ENCODE data around the gene IL31.

Gene IL31

GRCh38 chr12:122200541-122201175, 26.6 kb upstream of the IL31 start:
- H3K79me2 ChIP-seq (ENCODE audit: insufficient read depth, low read length), result no peaks in the 10 kb centered on the region
- no peak overlapping the region for H2AFZ ChIP-seq (ENCODE audit: low read depth, low read length)
- no peak overlapping the region for H3K27ac ChIP-seq (ENCODE audit: low read length)
- TF ChIP-seq EZH2 (IDR thresholded peaks at IDR 0.05; ENCODE audit: borderline replicate concordance, low read depth, low read length, severe bottlenecking) (no peak), CTCF (IDR thresholded peaks at IDR 0.05; ENCODE audit: borderline replicate concordance, extremely low read depth, low read length, poor library complexity, severe bottlenecking) (peak; percentile 12)
- no peak overlapping the region for H3K9ac ChIP-seq (ENCODE audit: low read depth, low read length)
- H3K36me3 ChIP-seq (ENCODE audit: insufficient read depth, low read length), result no peaks in the 10 kb centered on the region
- H3K9me3 ChIP-seq (ENCODE audit: insufficient read depth, low read length, severe bottlenecking), result no peaks in the 10 kb centered on the region
- H3K4me2 ChIP-seq (ENCODE audit: insufficient read depth, low read length), result no peak overlapping the region
- H3K4me1 ChIP-seq (ENCODE audit: insufficient read depth, low read length), result no peaks in the 10 kb centered on the region
- ATAC-seq (ENCODE audit: insufficient read depth, low read depth) (0 out of 3 replicates have a peak, but pooled peaks have one; percentile 20), DNase-seq (no peak)
- H3K27me3 ChIP-seq (ENCODE audit: insufficient read depth, low read length, poor library complexity), result peaks cover 3% of the 10 kb centered on the region
- peaks cover 4% of the 10 kb centered on the region; the same call in 1 of the 2 replicates for H4K20me1 ChIP-seq (ENCODE audit: insufficient read depth, low read length)
- H3K4me3 ChIP-seq (ENCODE audit: low read depth in 1 of 2, low read length in 2 of 2), result no peak overlapping the region

- no peak overlapping the region for H3K4me3 ChIP-seq (ENCODE audit: low read depth in 1 of 2, low read length in 2 of 2)
- H3K79me2 ChIP-seq (ENCODE audit: insufficient read depth, low read length), result no peaks in the 10 kb centered on the region
- no peaks in the 10 kb centered on the region for H3K36me3 ChIP-seq (ENCODE audit: insufficient read depth, low read length)
- no peaks in the 10 kb centered on the region for H3K4me1 ChIP-seq (ENCODE audit: insufficient read depth, low read length)
- no peak for ATAC-seq (ENCODE audit: insufficient read depth, low read depth)
- no peak overlapping the region for H2AFZ ChIP-seq (ENCODE audit: low read depth, low read length)
- H4K20me1 ChIP-seq (ENCODE audit: insufficient read depth, low read length), result no peaks in the 10 kb centered on the region
- H3K27ac ChIP-seq (ENCODE audit: low read length), result no peak overlapping the region
- no peak overlapping the region for H3K9ac ChIP-seq (ENCODE audit: low read depth, low read length)
- H3K9me3 ChIP-seq (ENCODE audit: insufficient read depth, low read length, severe bottlenecking), result no peaks in the 10 kb centered on the region
- H3K4me2 ChIP-seq (ENCODE audit: insufficient read depth, low read length), result no peak overlapping the region
- TF ChIP-seq EZH2 (IDR thresholded peaks at IDR 0.05; ENCODE audit: borderline replicate concordance, low read depth, low read length, severe bottlenecking) (no peak), CTCF (IDR thresholded peaks at IDR 0.05; ENCODE audit: borderline replicate concordance, extremely low read depth, low read length, poor library complexity, severe bottlenecking) (no peak)
- DNase-seq, result no peak
- H3K27me3 ChIP-seq (ENCODE audit: insufficient read depth, low read length, poor library complexity), result peaks cover 3% of the 10 kb centered on the region
Observed at GRCh38 chr12:122199484-122200355, 25.7 kb upstream of the IL31 start.

- Histone ChIP-seq H3K9me3 (ENCODE audit: insufficient read depth, low read length, severe bottlenecking) (no peaks in the 10 kb centered on the region), H3K79me2 (ENCODE audit: insufficient read depth, low read length) (no peaks in the 10 kb centered on the region), H3K36me3 (ENCODE audit: insufficient read depth, low read length) (no peaks in the 10 kb centered on the region), H3K4me3 (ENCODE audit: low read depth in 1 of 2, low read length in 2 of 2) (no peak overlapping the region), H3K9ac (ENCODE audit: low read depth, low read length) (no peak overlapping the region), H3K4me1 (ENCODE audit: insufficient read depth, low read length) (no peaks in the 10 kb centered on the region), H3K4me2 (ENCODE audit: insufficient read depth, low read length) (no peak overlapping the region), H3K27ac (ENCODE audit: low read length) (no peak overlapping the region), H3K27me3 (ENCODE audit: insufficient read depth, low read length, poor library complexity) (peaks cover 3% of the 10 kb centered on the region), H2AFZ (ENCODE audit: low read depth, low read length) (no peak overlapping the region), H4K20me1 (ENCODE audit: insufficient read depth, low read length) (no peaks in the 10 kb centered on the region)
- no peak for ATAC-seq (ENCODE audit: insufficient read depth, low read depth)
- DNase-seq, result no peak
- TF ChIP-seq CTCF (IDR thresholded peaks at IDR 0.05; ENCODE audit: borderline replicate concordance, extremely low read depth, low read length, poor library complexity, severe bottlenecking), result no peak
- TF ChIP-seq EZH2 (IDR thresholded peaks at IDR 0.05; ENCODE audit: borderline replicate concordance, low read depth, low read length, severe bottlenecking), result no peak
Observed at GRCh38 chr12:122197612-122197966, 23.6 kb upstream of the IL31 start.
